GM23248 (cell line): ENCODE results near the gene LUC7L. TPM values are rescaled to one million over a fixed set of nuclear protein-coding genes. Genes with fewer than 3 reads are reported as not detected.
"Not testable (repeated sequence)": the region's sequence is repeated elsewhere in the genome, so short reads cannot be mapped to it uniquely, and the experiment has no call there.

Experiments used
- DNase-seq: peaks from one replicate; pipeline ENCODE4 v3.0.0-alpha.2; 2015
- H2AFZ ChIP-seq: fragments of 200-600 bp; sonication (generic); 2 replicates; pipeline ENCODE4 v1.6.1; 2016; ENCODE audit warnings: antibody characterized with exemption
- H3F3A ChIP-seq: fragments of 200-600 bp; sonication (generic); 2 replicates; pipeline ENCODE4 v1.6.1; 2016; ENCODE audit warnings: mild to moderate bottlenecking, antibody characterized with exemption, mixed run types; ENCODE audit not compliant: insufficient read depth
- H3K27ac ChIP-seq: fragments of 200-600 bp; sonication (generic); 2 replicates; pipeline ENCODE4 v1.5.1; 2016; ENCODE audit warnings: mild to moderate bottlenecking
- H3K27me3 ChIP-seq: fragments of 200-600 bp; sonication (generic); replicated peaks from 2 replicates; pipeline ENCODE4 v1.6.1; 2016; ENCODE audit warnings: mild to moderate bottlenecking; ENCODE audit not compliant: insufficient read depth
- H3K36me3 ChIP-seq: fragments of 200-600 bp; sonication (generic); 2 replicates; pipeline ENCODE4 v1.6.1; 2016; ENCODE audit warnings: low read depth, mild to moderate bottlenecking
- H3K4me1 ChIP-seq: fragments of 200-600 bp; sonication (generic); 2 replicates; pipeline ENCODE4 v1.6.1; 2016; ENCODE audit warnings: mild to moderate bottlenecking; ENCODE audit not compliant: insufficient read depth
- H3K4me2 ChIP-seq: fragments of 200-600 bp; sonication (generic); one replicate; pipeline ENCODE4 v1.6.1; 2016; ENCODE audit warnings: mild to moderate bottlenecking; ENCODE audit not compliant: unreplicated experiment
- H3K4me3 ChIP-seq: fragments of 200-600 bp; sonication (generic); 2 replicates; pipeline ENCODE4 v1.5.1; 2016; ENCODE audit warnings: mild to moderate bottlenecking
- H3K79me2 ChIP-seq: fragments of 200-600 bp; sonication (generic); 2 replicates; pipeline ENCODE4 v1.6.1; 2016; ENCODE audit warnings: mild to moderate bottlenecking; ENCODE audit not compliant: insufficient read depth
- H3K9ac ChIP-seq: fragments of 200-600 bp; sonication (generic); 2 replicates; pipeline ENCODE4 v1.6.1; 2016; ENCODE audit warnings: mild to moderate bottlenecking
- H3K9me2 ChIP-seq: fragments of 200-600 bp; sonication (generic); 2 replicates; pipeline ENCODE4 v1.6.1; 2016; ENCODE audit warnings: mixed run types, mild to moderate bottlenecking, moderate library complexity; ENCODE audit not compliant: insufficient read depth
- H3K9me3 ChIP-seq: fragments of 200-600 bp; sonication (generic); one replicate; pipeline ENCODE4 v1.6.1; 2017; ENCODE audit warnings: low read depth
- H4K20me1 ChIP-seq: fragments of 200-600 bp; sonication (generic); 2 replicates; pipeline ENCODE4 v1.6.0; 2016; ENCODE audit not compliant: insufficient read depth
- EZH2 ChIP-seq: fragments of 200-600 bp; sonication (generic); IDR thresholded peaks from 2 replicates; pipeline ENCODE4 v1.6.1; 2018; ENCODE audit warnings: antibody characterized with exemption, mild to moderate bottlenecking; ENCODE audit not compliant: insufficient read depth, poor library complexity, severe bottlenecking
- EZH2phosphoT487 ChIP-seq: fragments of 200-600 bp; sonication (generic); IDR thresholded peaks from 2 replicates; pipeline ENCODE4 v1.6.1; 2018; ENCODE audit warnings: antibody characterized with exemption, moderate library complexity, mild to moderate bottlenecking, low read depth; ENCODE audit not compliant: insufficient read depth
- WGBS, 2 experiments: methylation state at CpG; one replicate each; pipeline ENCODE4 v1.1.6; 2015 to 2017; ENCODE audit warnings: low lambda C conversion rate in 2 of 2, low coverage in 1 of 2; ENCODE audit errors: missing lambda C conversion rate in 2 of 2; 5-methylcytosine and 5-hydroxymethylcytosine counted together
- in situ Hi-C: fragments of 300-500 bp; cut with MboI; formaldehyde crosslinking; loops from 2 replicates; pipeline ENCODE4 v1.15.0; 2020
- polyA plus RNA-seq: library from polyadenylated mRNA; unstranded; fragments of >200 nt; fragmentation: Nextera tagmentation; extraction: Ambion mirVana; gene quantifications from 2 replicates; pipeline ENCODE4 v1.2.1, GENCODE V29; 2016
- total RNA-seq: library from RNA; depleted of rRNA; stranded (reverse); fragments of >200 nt; shearing (Covaris generic); gene quantifications from 2 replicates; pipeline ENCODE4 v1.2.3, GENCODE V29; 2014

Gene LUC7L
- total and polyA plus RNA-seq, 2 experiments from 2014 or later = 37.3 to 49.6 TPM

GRCh38 chr16:177981-178667, 51.1 kb downstream of the LUC7L start:
- Histone ChIP-seq H4K20me1 (no peaks in the 10 kb centered on the region), H3K4me2 (no peak overlapping the region), H3K4me1 (no peaks in the 10 kb centered on the region), H3K27me3 (peaks cover 44% of the 10 kb centered on the region), H2AFZ (no peak overlapping the region), H3K36me3 (no peaks in the 10 kb centered on the region), H3K9me3 (no peaks in the 10 kb centered on the region), H3K9me2 (no peaks in the 10 kb centered on the region), H3K79me2 (no peaks in the 10 kb centered on the region), H3K4me3 (no peak overlapping the region), H3K9ac (no peak overlapping the region), H3K27ac (no peak overlapping the region), H3F3A (no peaks in the 10 kb centered on the region)
- DNase-seq = no peak
- no peak for TF ChIP-seq EZH2phosphoT487
- TF ChIP-seq EZH2 = no peak
- in situ Hi-C loops = no loop called here
- 82 to 84% methylated on average over 11 of the region's 11 CpGs for WGBS, 2 experiments

- WGBS, 2 experiments = 1% methylated on average over 11 to 13 of the region's 13 CpGs
- no peak overlapping the region for H3K27ac ChIP-seq
- no peaks in the 10 kb centered on the region for H3F3A ChIP-seq
- no peak overlapping the region for H3K9ac ChIP-seq
- H3K27me3 ChIP-seq = peaks cover 44% of the 10 kb centered on the region
- no peak overlapping the region for H2AFZ ChIP-seq
- no peak for TF ChIP-seq EZH2
- TF ChIP-seq EZH2phosphoT487 = no peak
- no peaks in the 10 kb centered on the region for H3K9me2 ChIP-seq
- H3K79me2 ChIP-seq = no peaks in the 10 kb centered on the region
- no peaks in the 10 kb centered on the region for H4K20me1 ChIP-seq
- peak; percentile 40 for DNase-seq
- H3K4me1 ChIP-seq = no peaks in the 10 kb centered on the region
- H3K4me2 ChIP-seq = no peak overlapping the region
- no peaks in the 10 kb centered on the region for H3K36me3 ChIP-seq
- in situ Hi-C loops = no loop called here
- no peaks in the 10 kb centered on the region for H3K9me3 ChIP-seq
- H3K4me3 ChIP-seq = no peak overlapping the region
Measured at GRCh38 chr16:177394-177822, 51.8 kb downstream of the LUC7L start.

DNA sequence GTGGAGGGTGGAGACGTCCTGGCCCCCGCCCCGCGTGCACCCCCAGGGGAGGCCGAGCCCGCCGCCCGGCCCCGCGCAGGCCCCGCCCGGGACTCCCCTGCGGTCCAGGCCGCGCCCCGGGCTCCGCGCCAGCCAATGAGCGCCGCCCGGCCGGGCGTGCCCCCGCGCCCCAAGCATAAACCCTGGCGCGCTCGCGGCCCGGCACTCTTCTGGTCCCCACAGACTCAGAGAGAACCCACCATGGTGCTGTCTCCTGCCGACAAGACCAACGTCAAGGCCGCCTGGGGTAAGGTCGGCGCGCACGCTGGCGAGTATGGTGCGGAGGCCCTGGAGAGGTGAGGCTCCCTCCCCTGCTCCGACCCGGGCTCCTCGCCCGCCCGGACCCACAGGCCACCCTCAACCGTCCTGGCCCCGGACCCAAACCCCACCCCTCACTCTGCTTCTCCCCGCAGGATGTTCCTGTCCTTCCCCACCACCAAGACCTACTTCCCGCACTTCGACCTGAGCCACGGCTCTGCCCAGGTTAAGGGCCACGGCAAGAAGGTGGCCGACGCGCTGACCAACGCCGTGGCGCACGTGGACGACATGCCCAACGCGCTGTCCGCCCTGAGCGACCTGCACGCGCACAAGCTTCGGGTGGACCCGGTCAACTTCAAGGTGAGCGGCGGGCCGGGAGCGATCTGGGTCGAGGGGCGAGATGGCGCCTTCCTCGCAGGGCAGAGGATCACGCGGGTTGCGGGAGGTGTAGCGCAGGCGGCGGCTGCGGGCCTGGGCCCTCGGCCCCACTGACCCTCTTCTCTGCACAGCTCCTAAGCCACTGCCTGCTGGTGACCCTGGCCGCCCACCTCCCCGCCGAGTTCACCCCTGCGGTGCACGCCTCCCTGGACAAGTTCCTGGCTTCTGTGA, 52.5 kb downstream of the LUC7L start, which contains the start of gene HBA1:
TSS of gene HBA1 (plus strand) at position 204 of the 906 bp plus-strand sequence. CDS start at position 241, 37 bp downstream.
- DNase-seq, H3K9me2 ChIP-seq, H3K4me3 ChIP-seq, H2AFZ ChIP-seq, H3F3A ChIP-seq, H3K36me3 ChIP-seq, in situ Hi-C loops, H3K79me2 ChIP-seq, H4K20me1 ChIP-seq, H3K4me1 ChIP-seq, H3K9ac ChIP-seq, H3K27ac ChIP-seq, H3K9me3 ChIP-seq, H3K4me2 ChIP-seq: not testable (repeated sequence)
- 2 to 6% methylated on average over 10 to 32 of the region's 88 CpGs for WGBS, 2 experiments
- H3K27me3 ChIP-seq = peaks cover 45% of the 10 kb centered on the region

DNA sequence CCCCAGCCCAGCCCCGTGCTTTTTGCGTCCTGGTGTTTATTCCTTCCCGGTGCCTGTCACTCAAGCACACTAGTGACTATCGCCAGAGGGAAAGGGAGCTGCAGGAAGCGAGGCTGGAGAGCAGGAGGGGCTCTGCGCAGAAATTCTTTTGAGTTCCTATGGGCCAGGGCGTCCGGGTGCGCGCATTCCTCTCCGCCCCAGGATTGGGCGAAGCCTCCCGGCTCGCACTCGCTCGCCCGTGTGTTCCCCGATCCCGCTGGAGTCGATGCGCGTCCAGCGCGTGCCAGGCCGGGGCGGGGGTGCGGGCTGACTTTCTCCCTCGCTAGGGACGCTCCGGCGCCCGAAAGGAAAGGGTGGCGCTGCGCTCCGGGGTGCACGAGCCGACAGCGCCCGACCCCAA, 53.2 kb downstream of the LUC7L start:
- H3K4me2 ChIP-seq, H3K4me1 ChIP-seq, H3K9me3 ChIP-seq, H3K9ac ChIP-seq, H3K4me3 ChIP-seq, H3K36me3 ChIP-seq, H3K27ac ChIP-seq, H2AFZ ChIP-seq, H3K9me2 ChIP-seq, H4K20me1 ChIP-seq, in situ Hi-C loops, DNase-seq, H3K79me2 ChIP-seq, H3F3A ChIP-seq: not testable (repeated sequence)
- peaks cover 51% of the 10 kb centered on the region for H3K27me3 ChIP-seq
- WGBS, 2 experiments = 0 to 8% methylated on average over 5 to 20 of the region's 39 CpGs
